Measurements from ENCODE around the gene CRYBG1.

CRYBG1 gene

GRCh38 chr6:106360410-106360988, at the start of gene CRYBG1:
Gene CRYBG1 (plus strand): TSS chr6:106360717. CDS start chr6:106360909, 192 bp downstream.
- DNase-seq (ENCODE audit: low read depth) = no peak

GRCh38 chr6:106315765-106316374, 44.6 kb upstream of the CRYBG1 start:
- DNase-seq (ENCODE audit: low read depth) = no peak

More at GRCh38 chr6:106360410-106360988, at the start of gene CRYBG1:
- H3K4me3 ChIP-seq (ENCODE audit: low read depth, low read length) = peak within 1 kb of the TSS; percentile 48

GRCh38 chr6:106316375-106316766, 44.1 kb upstream of the CRYBG1 start:
- no peak for DNase-seq (ENCODE audit: low read depth)
- H3K4me3 ChIP-seq (ENCODE audit: low read depth, low read length) = no peak overlapping the region

More at GRCh38 chr6:106315765-106316374, 44.6 kb upstream of the CRYBG1 start:
- no peak overlapping the region for H3K4me3 ChIP-seq (ENCODE audit: low read depth, low read length)

GRCh38 chr6:106318061-106318460, 42.5 kb upstream of the CRYBG1 start:
- DNase-seq (ENCODE audit: low read depth) = no peak
- no peak overlapping the region for H3K4me3 ChIP-seq (ENCODE audit: low read depth, low read length)

GRCh38 chr6:106318851-106319250, 41.7 kb upstream of the CRYBG1 start:
- DNase-seq (ENCODE audit: low read depth) = no peak
- no peak overlapping the region for H3K4me3 ChIP-seq (ENCODE audit: low read depth, low read length)

GRCh38 chr6:106321940-106322339, 38.6 kb upstream of the CRYBG1 start:
- no peak for DNase-seq (ENCODE audit: low read depth)

GRCh38 chr6:106324726-106325335, 35.7 kb upstream of the CRYBG1 start:
- peak overlapping the region; percentile 97 for H3K4me3 ChIP-seq (ENCODE audit: low read depth, low read length)
- no peak for DNase-seq (ENCODE audit: low read depth)

More at GRCh38 chr6:106321940-106322339, 38.6 kb upstream of the CRYBG1 start:
- no peak overlapping the region for H3K4me3 ChIP-seq (ENCODE audit: low read depth, low read length)

- peak; percentile 98 for DNase-seq (ENCODE audit: low read depth)
- H3K4me3 ChIP-seq (ENCODE audit: low read depth, low read length) = peak within 1 kb of the TSS; percentile 97
Measured at GRCh38 chr6:106325336-106326178, 35.0 kb upstream of the CRYBG1 start, which contains the start of gene ATG5. Gene ATG5 (minus strand): TSS chr6:106325760. CDS start chr6:106316208, 9,552 bp downstream.

GRCh38 chr6:106334646-106335448, 25.7 kb upstream of the CRYBG1 start:
- DNase-seq (ENCODE audit: low read depth) = no peak
- no peak overlapping the region for H3K4me3 ChIP-seq (ENCODE audit: low read depth, low read length)

- H3K4me3 ChIP-seq (ENCODE audit: low read depth, low read length) = no peak overlapping the region
- DNase-seq (ENCODE audit: low read depth) = peak; percentile 32
Measured at GRCh38 chr6:106339334-106340029, 21.0 kb upstream of the CRYBG1 start.

- no peak for DNase-seq (ENCODE audit: low read depth)
- no peak overlapping the region for H3K4me3 ChIP-seq (ENCODE audit: low read depth, low read length)
Measured at GRCh38 chr6:106347219-106347618, 13.3 kb upstream of the CRYBG1 start.

- no peak for DNase-seq (ENCODE audit: low read depth)
- no peak overlapping the region for H3K4me3 ChIP-seq (ENCODE audit: low read depth, low read length)
Measured at GRCh38 chr6:106356378-106356777, 4.1 kb upstream of the CRYBG1 start.

- DNase-seq (ENCODE audit: low read depth) = no peak
- peak overlapping the region; percentile 48 for H3K4me3 ChIP-seq (ENCODE audit: low read depth, low read length)
Measured at GRCh38 chr6:106359959-106360409, 533 bp upstream of the CRYBG1 start.

GRCh38 chr6:106360989-106361430, 493 bp downstream of the CRYBG1 start:
- peak overlapping the region; percentile 48 for H3K4me3 ChIP-seq (ENCODE audit: low read depth, low read length)
- no peak for DNase-seq (ENCODE audit: low read depth)

GRCh38 chr6:106363401-106364138, 3.1 kb downstream of the CRYBG1 start:
- no peak for DNase-seq (ENCODE audit: low read depth)
- H3K4me3 ChIP-seq (ENCODE audit: low read depth, low read length) = no peak overlapping the region

GRCh38 chr6:106369739-106370138, 9.2 kb downstream of the CRYBG1 start:
- no peak overlapping the region for H3K4me3 ChIP-seq (ENCODE audit: low read depth, low read length)

GRCh38 chr6:106370639-106371038, 10.1 kb downstream of the CRYBG1 start:
- no peak for DNase-seq (ENCODE audit: low read depth)
- no peak overlapping the region for H3K4me3 ChIP-seq (ENCODE audit: low read depth, low read length)

More at GRCh38 chr6:106369739-106370138, 9.2 kb downstream of the CRYBG1 start:
- DNase-seq (ENCODE audit: low read depth) = no peak

All from skeletal muscle cell (primary cell).